ENCODE data around the gene LRFN4.

The LRFN4 gene

DNA sequence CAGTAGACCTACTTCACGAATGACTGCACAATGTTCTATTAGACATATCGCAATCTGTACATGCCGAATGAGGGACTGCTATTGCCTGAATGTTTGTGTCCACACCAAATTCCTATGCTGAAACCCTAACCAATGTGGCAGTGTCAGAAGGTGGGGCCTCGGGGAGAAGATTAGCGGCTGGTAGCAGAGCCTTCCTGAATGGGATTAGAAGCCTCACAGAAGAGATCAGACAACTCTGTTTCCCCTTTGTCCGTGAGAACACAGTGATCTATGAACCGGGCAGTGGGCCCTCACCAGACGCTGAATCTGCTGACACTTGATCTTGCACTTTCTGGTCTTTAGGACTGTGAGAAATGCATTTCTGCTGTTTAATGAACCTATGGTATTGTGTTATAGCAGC lies 33.1 kb downstream of the LRFN4 start:
- DNase-seq (ENCODE audit: low read depth in 2 of 2) = no peak

DNA sequence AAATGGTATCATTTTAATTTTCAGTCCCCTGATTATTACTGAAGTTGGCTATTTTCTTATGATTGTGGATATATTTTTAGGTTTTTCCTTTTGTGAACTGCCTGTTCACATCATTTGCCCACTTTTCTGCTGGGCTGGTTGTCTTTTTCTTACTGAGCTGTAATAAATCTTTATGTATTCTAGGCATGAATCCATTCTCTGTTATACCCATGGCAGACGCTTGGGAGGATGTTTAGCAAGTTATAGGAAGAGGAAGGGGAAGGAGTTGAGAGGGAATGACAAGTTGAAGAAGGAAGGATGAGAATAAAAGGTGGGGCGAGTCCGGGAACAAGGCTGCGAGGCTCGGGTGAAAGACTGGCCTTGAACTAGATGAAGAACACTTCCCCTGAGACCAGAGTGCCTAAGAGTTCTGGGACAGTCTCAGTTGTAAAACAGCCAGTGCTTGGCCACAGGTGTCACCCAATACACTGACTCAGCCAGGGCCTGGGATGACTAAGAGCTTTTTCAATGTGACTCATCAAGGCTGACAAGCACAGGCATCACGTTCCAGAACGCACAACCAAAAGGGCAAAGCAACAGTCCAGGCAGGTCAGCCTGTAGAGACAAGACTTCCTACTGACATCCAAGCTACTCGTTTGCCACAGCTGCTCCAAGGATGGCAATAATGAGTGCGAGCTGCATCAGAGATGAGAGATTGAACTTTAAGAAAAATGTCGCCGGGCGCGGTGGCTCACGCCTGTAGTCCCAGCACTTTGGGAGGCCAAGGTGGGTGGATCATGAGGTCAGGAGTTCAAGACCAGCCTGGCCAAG lies 35.2 kb downstream of the LRFN4 start:
- DNase-seq (ENCODE audit: low read depth in 2 of 2) = peak; percentile 54 to 60

DNA sequence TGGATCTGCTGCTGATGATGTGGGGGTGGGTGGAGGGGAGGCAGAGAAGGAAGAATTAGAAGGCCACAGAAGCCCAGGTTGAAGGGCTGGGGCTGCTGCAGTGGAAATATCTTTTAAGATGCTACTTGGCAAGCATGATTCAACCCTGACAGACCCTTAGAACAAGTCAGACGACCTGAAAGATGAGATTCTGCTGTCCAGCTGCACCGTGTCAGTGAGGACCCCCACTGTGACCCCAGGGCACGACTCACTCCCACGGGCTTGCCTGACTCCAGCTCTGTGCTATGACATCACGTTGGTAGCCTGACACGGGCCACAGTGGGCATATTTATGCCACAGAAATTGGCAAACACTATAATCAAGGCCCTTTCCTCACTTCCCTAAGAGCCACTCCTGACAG lies 36.0 kb downstream of the LRFN4 start:
- DNase-seq (ENCODE audit: low read depth in 2 of 2) = no peak

DNA sequence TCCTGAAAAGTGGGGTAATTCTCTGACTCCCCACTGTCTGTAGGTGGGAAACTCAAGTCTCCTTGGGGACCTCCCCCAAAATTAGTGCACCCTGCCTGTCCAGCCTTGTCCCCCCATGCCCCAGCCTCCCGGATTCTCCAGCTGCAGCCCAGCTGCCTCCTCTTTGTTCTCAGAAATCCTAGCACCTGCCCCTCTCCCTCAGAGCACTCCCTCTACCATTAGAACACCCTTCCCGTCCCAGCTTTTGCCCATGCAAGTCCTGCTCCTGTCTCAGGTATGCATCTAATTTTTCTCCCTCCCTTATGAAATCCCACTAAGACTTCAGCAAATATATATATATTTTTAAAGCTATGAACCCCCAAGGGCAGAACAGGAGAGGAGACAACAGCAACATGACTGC lies 37.3 kb downstream of the LRFN4 start:
- no peak for DNase-seq (ENCODE audit: low read depth in 2 of 2)

DNA sequence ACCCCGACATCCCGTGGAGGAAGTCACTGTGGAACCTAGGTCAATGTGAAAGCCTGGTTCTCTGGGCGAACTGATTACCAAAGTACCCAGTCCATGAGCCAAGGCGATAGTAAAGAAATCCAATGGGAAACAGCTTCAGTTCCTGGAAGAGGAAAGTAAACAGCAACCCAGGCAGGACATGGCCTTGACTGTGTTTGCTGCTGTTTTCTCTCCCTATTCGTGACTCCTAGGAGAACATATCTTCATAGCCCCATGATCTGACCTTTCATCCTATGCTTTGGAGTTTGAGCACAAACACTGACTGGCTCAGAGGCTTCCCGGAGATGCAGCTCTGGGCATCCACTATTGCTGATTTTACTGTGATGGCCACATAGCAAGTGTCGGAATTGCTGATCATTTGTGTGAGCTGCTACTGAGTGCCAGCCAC lies 45.1 kb downstream of the LRFN4 start:
- no peak for DNase-seq (ENCODE audit: low read depth in 2 of 2)

DNA sequence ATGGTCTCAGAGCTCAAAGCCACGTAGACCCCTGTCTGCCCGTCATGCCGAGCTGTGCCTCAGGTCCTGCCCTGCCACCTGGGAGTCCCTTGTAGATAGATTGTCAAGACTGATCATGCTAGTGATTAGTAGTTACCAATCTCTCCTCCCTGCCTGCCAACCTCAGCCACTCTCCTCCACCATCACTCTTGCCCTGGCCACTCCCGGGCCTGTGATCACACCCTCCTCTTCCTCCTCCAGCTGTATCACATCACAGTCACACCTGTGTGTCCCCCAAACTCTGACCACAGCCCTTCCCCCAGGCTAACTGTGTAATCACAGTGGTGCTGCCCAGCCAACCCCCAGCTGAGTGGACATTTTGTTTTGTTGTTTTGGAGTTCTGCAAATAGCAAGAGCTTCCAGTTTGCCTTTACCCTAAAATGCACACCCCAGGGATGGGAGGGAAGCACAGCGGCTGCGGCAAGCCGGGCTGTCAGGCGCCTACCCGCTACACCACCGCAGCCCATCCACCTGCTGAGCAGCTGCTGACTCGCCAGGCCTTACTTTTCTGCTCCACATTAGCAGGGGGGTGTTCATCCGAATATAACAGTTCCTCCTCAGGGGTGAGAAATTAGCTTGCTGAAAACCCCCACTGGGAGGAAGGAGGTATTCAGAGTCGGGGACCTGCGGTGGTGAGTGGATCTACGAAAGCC lies 45.8 kb downstream of the LRFN4 start:
- no peak for DNase-seq (ENCODE audit: low read depth in 2 of 2)

DNA sequence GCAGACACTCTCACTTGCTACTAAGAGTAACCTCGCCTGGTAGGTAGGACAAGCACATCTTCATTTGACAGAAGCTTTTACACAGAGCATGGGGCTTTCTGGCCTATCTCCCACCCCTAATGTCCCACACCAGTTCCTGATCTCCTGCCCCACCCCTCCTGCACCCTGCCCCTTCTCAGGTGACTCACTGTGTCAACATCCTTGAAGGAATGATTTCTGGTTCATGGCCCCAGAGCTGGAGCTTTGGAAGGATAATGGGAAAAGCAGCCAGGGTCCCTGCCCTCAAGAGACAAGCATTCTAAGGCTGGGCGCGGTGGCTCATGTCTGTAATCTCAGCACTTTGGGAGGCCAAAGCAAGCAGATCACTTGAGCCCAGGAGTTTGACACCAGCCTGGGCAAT lies 47.2 kb downstream of the LRFN4 start:
- DNase-seq (ENCODE audit: low read depth in 2 of 2) = no peak

DNA sequence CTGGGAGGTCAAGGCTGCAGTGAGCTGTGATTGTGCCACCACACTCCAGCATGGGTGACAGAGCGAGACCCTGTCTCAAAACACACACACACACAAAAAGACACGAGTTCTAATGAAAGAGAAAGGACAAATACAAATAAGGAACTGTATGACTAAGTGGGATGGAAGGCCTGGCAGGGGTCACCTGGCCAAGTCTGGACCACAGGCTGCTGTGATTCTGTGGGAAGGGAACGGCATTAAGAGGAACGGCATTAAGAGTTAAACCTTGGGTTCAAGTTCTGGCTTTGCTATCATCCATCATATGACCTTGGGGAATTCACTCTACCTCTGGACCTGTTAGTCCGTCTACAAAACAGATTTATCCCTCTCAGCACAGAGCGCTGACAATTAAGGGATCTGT lies 47.7 kb downstream of the LRFN4 start:
- no peak for DNase-seq (ENCODE audit: low read depth in 2 of 2)

DNA sequence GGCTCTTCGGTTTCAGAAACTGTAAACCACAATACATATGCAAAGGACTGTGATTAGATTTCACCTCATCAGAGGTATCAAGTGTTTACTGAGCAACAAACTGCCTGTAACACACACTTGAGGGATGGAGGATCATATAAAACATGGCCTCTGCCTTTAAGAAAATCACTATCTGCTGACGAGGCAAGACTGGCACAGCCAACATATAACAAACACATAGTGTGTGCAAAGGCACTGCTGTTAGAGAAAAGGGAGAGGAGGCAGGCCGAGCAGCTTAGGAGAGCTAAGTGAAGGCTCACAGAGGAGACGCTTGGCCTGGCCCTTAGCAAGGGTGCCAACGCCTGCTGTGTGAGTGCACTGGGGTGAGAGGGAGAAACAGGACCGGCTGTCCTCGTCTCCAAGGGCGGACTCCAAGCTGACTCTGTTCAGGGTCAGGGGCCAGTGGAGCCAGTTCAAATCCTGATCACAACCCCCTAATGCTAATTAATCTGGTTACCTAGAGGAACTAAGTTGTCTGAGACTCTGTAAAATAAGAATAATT lies 48.2 kb downstream of the LRFN4 start:
- DNase-seq (ENCODE audit: low read depth in 2 of 2) = no peak

DNA sequence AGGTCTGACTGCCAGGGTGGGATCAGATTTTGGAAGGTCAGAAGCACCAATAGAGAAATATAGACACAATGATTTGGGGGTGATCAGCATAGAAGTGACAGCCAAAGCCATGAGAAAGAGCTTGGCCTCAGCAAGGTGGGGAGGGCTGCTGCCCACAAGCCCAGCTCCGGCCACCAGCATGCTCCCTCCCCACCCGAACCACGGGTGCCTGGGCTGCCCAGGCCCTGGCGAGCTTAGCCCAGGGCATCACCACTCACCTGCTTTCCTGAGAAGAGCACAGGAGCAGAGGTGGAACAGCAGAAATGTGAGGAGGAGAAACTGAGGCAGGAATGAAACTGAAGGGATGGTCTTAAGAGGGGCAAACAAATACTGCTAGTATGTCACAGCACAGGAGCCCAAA lies 48.8 kb downstream of the LRFN4 start:
- no peak for DNase-seq (ENCODE audit: low read depth in 2 of 2)

DNA sequence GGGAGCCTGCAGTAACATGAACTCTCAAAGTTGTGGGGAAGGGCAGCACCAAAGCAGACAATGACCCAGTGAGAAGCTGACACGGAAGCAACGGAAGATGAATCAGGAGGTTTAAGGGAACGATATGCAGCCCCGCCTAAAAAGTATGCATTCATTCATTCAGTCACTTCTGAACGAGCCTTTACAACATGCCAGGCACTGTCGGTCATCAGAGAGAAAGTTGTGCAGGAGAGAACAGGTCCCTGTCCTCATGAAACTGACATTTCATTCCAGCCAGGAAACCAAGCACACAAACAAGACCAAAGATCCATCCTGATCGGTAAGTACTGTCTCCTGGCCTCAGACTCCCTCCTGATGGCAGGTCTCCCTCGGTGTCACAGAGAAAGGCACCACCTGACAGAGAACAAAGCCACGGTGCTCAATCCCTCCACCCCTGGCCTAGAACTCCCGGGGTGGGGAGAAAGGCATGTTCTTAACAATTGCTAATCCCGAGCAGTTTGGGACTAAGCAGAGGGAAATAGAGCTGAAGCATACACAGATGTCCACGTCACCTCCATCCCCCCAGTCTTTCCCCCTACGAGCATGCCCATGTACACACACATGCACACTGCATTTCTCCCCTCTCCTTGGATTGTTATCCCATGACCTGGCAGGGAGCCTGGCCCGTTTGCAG lies 49.3 kb downstream of the LRFN4 start:
- peak in 1 of 2 experiments; percentile 20 for DNase-seq (ENCODE audit: low read depth in 2 of 2)

DNA sequence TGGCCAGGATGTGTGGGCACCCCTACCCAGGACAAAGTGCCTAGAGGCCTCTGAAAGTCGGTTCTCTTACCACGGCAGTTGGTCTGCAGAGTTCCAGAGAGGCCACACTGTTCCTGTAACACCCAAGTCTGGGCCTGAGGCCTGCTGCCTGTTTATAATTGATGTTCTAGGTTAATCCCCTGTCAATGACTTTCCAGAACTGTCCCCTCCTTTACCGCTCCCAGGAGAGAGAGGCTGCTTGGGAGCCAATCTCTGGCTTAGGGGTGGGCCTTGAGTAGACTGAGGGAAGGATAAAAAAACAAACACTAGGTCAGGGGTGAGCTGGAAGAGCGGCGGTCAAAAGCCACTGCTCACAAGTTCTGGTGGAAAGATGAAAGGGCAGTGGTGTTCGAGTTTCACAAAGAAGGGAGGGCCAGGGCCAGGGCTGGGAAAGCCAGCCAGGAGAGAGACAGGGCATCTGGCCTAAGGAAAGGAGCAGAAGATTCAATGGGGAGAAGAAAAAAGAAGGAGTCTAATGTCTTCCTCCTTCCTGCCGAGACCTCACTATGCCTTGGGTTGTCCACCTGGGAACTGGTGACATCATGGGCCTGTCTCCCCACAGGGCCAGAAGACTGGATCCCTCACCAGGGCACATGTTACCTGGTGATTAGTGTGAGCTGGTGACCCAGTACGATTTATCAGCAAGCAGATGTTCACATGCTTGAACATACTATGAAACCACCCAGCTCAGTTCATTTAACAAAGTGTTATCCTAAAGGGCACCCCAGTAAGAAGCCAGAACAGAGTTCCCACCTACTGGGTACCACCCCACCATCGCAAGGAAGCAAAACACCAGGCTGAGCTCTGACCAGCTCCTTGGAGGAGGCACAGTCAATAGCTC lies 51.1 kb downstream of the LRFN4 start:
- no peak for DNase-seq (ENCODE audit: low read depth in 2 of 2)

DNA sequence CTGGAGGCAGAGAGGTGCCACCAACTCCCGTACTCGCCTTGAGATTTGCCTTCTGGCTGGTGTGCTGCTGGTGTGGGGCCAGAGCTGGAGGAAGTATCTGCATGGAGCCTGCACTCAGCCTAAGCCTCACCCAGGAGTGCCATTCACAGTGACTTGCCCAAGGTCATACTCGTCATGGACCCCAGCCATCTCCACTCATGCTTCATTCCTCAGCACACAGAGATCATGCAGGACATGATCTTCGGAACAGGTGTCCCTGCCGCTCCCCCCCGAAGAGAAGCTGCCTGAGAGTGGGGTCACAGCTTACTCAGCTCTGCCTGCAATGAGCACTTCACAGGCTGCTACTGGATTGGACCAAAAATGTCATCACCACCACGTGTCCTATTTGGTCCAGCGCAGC lies 52.3 kb downstream of the LRFN4 start:
- DNase-seq (ENCODE audit: low read depth in 2 of 2) = no peak

DNA sequence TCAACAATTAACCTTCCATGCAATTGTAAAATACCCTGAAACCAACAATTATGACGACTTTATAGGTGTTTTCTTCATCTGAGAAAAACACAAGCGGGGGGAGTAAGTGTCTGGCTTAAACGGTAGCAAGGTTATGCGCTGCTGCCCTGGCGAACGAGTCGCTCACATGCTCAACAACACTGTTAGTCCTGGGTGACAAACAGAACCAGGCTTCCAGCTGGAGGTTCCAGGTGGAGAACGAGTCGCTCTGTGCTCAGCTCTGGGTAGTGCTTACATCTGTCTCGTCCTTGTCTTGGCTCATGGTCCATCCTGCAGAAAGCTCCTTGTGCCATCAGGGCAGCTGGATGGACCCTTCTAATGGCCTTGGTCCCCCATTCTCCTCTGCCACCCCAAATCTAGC lies 53.2 kb downstream of the LRFN4 start:
- no peak for DNase-seq (ENCODE audit: low read depth in 2 of 2)
